A204.1 (cell line): ENCODE results near the gene ZCCHC8.
"Not testable (repeated sequence)": the region's sequence is repeated elsewhere in the genome, so short reads cannot be mapped to it uniquely, and the experiment has no call there.

Experiments
- FAIRE-seq: peaks from 2 replicates; lab custom pipeline; 2012; peaks lifted over from hg19 to GRCh38; lab: Jason Lieb, UNC

Gene ZCCHC8

GRCh38 chr12:122471324-122472226 is 29.2 kb downstream of the ZCCHC8 start:
- peak; percentile 97 for FAIRE-seq

- not testable (repeated sequence) for FAIRE-seq
These were observed 30.2 kb downstream of the ZCCHC8 start for GRCh38 chr12:122470576-122470975.

GRCh38 chr12:122469856-122470255 is 30.9 kb downstream of the ZCCHC8 start:
- FAIRE-seq = not testable (repeated sequence)

- no peak for FAIRE-seq
These were observed 32.7 kb downstream of the ZCCHC8 start for GRCh38 chr12:122467983-122468382.

- not testable (repeated sequence) for FAIRE-seq
These were observed 36.3 kb downstream of the ZCCHC8 start for GRCh38 chr12:122464317-122465042.

- FAIRE-seq = no peak
These were observed 40.1 kb downstream of the ZCCHC8 start for GRCh38 chr12:122460641-122461040.

GRCh38 chr12:122460061-122460460 is 40.7 kb downstream of the ZCCHC8 start:
- no peak for FAIRE-seq

GRCh38 chr12:122459211-122459610 is 41.5 kb downstream of the ZCCHC8 start:
- no peak for FAIRE-seq

- no peak for FAIRE-seq
These were observed 42.4 kb downstream of the ZCCHC8 start for GRCh38 chr12:122458105-122459035.

GRCh38 chr12:122457627-122458026 is 43.1 kb downstream of the ZCCHC8 start:
- no peak for FAIRE-seq

- no peak for FAIRE-seq
These were observed 46.0 kb downstream of the ZCCHC8 start for GRCh38 chr12:122454739-122455138.

- FAIRE-seq = no peak
These were observed 46.4 kb downstream of the ZCCHC8 start for GRCh38 chr12:122454250-122454721.

GRCh38 chr12:122452701-122453285 is 47.9 kb downstream of the ZCCHC8 start:
- no peak for FAIRE-seq

GRCh38 chr12:122449317-122449716 is 51.4 kb downstream of the ZCCHC8 start:
- FAIRE-seq = no peak

- FAIRE-seq = not testable (repeated sequence)
These were observed 52.9 kb downstream of the ZCCHC8 start for GRCh38 chr12:122447825-122448224.

- not testable (repeated sequence) for FAIRE-seq
These were observed 54.3 kb downstream of the ZCCHC8 start for GRCh38 chr12:122446390-122446789.

- not testable (repeated sequence) for FAIRE-seq
These were observed 56.7 kb downstream of the ZCCHC8 start for GRCh38 chr12:122444071-122444470.

- FAIRE-seq = not testable (repeated sequence)
These were observed 61.9 kb downstream of the ZCCHC8 start for GRCh38 chr12:122438822-122439221.

- FAIRE-seq = no peak
These were observed 63.0 kb downstream of the ZCCHC8 start for GRCh38 chr12:122437656-122438121.

- no peak for FAIRE-seq
These were observed 65.5 kb downstream of the ZCCHC8 start for GRCh38 chr12:122435186-122435585.

GRCh38 chr12:122429043-122429442 is 71.7 kb downstream of the ZCCHC8 start:
- FAIRE-seq = not testable (repeated sequence)
